ENCODE measurements around the gene AADACL3.
"Not testable (repeated sequence)": the region's sequence is repeated elsewhere in the genome, so short reads cannot be mapped to it uniquely, and the experiment has no call there.

Gene AADACL3

GRCh38 chr1:12714710-12715475 lies 1.0 kb upstream of the AADACL3 start:
- no peak for DNase-seq (ENCODE audit: low read depth in 2 of 2)

GRCh38 chr1:12717301-12717838 lies 1.5 kb downstream of the AADACL3 start:
- DNase-seq (ENCODE audit: low read depth in 2 of 2) = no peak

DNA sequence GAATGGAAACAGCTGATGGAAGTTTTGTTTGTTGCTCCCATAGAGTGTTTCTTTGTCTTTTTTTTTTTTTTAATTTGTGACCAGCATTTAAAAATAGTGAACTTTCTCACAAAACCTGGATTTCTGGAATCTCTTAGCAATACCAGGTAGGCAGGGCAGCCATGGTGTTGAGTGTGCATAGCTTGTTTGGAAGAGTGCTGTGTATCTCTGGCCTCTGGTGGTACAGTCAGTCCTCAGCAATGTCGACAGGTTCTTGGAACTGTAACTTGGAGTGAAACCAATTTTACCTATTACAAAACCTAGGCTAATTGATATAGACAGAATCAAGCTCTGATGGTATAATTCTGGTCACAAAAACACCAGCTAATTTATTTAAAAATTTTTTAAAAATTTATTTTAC lies 6.7 kb downstream of the AADACL3 start:
- no peak for DNase-seq (ENCODE audit: low read depth in 2 of 2)

GRCh38 chr1:12728391-12728790 lies 12.5 kb downstream of the AADACL3 start:
- DNase-seq (ENCODE audit: low read depth in 2 of 2) = no peak

DNA sequence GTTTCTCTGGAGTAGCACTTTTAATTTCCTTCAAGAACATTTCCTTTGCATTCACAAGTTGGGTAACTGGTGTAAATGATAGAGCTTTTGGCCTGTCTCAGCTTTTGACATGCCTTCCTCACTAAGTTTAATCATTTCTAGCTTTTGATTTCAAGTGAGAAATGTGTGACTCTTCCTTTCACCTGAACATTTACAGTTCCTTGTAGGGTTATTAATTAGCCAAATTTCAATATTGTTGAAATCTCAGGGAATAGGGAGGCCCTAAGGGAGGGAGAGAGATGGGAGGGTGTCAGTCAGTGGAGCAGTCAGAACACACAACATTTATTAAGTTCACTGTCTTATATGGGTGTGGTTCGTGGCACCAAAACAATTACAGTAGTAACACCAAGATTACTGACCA lies 14.2 kb downstream of the AADACL3 start:
- DNase-seq (ENCODE audit: low read depth in 2 of 2) = no peak

DNA sequence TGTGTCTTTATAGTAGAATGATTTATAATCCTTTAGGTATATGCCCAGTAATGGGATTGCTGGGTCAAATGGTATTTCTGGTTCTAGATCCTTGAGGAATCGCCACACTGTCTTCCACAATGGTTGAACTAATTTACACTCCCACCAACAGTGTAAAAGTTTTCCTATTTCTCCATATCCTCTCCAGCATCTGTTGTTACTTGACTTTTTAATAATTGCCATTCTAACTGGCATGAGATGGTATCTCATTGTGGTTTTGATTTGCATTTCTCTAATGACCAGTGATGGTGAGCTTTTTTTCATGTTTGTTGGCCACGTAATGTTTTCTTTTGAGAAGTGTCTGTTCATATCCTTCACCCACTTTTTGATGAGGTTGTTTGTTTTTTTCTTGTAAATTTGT lies 15.2 kb downstream of the AADACL3 start:
- not testable (repeated sequence) for DNase-seq (ENCODE audit: low read depth in 2 of 2)

- no peak for DNase-seq (ENCODE audit: low read depth in 2 of 2)
Observed at GRCh38 chr1:12734651-12735050, 18.7 kb downstream of the AADACL3 start.

DNA sequence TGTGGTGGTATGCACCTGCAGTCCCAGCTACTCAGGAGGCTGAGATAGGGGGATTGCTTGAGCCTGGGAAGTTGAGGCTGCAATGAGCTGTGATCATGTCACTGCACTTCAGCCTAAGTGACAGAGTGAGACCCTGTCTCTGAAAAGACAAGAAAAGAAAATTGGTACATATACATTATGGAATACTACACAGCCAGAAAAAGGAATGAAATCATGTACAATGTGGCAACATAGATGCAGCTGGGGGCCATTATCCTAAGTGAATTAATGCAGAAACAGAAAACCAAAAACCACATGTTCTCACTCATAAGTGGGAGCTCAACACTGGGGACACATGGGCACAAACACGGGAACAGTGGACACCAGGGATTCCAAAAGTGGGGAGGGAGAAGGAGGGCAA lies 23.0 kb downstream of the AADACL3 start:
- no peak for DNase-seq (ENCODE audit: low read depth in 2 of 2)

GRCh38 chr1:12739613-12740012 lies 23.7 kb downstream of the AADACL3 start:
- DNase-seq (ENCODE audit: low read depth in 2 of 2) = no peak

GRCh38 chr1:12741946-12742345 lies 26.0 kb downstream of the AADACL3 start:
- DNase-seq (ENCODE audit: low read depth in 2 of 2) = no peak

GRCh38 chr1:12745126-12745991 lies 29.4 kb downstream of the AADACL3 start:
- no peak for DNase-seq (ENCODE audit: low read depth in 2 of 2)

- no peak for DNase-seq (ENCODE audit: low read depth in 2 of 2)
Observed at GRCh38 chr1:12745992-12746323, 30.0 kb downstream of the AADACL3 start, which contains the start of gene CFAP107. TSS of gene CFAP107 (plus strand) at chr1:12746200. CDS start at chr1:12746431, 231 bp downstream.

GRCh38 chr1:12748778-12749355 lies 33.0 kb downstream of the AADACL3 start:
- no peak for DNase-seq (ENCODE audit: low read depth in 2 of 2)

- DNase-seq (ENCODE audit: low read depth in 2 of 2) = no peak
Observed at GRCh38 chr1:12754738-12755137, 38.8 kb downstream of the AADACL3 start.

GRCh38 chr1:12756273-12756672 lies 40.4 kb downstream of the AADACL3 start:
- DNase-seq (ENCODE audit: low read depth in 2 of 2) = no peak

- no peak for DNase-seq (ENCODE audit: low read depth in 2 of 2)
Observed at GRCh38 chr1:12756768-12757413, 41.0 kb downstream of the AADACL3 start.

- no peak for DNase-seq (ENCODE audit: low read depth in 2 of 2)
Observed at GRCh38 chr1:12757836-12758235, 41.9 kb downstream of the AADACL3 start.

GRCh38 chr1:12760256-12760795 lies 44.4 kb downstream of the AADACL3 start:
- no peak for DNase-seq (ENCODE audit: low read depth in 2 of 2)

DNA sequence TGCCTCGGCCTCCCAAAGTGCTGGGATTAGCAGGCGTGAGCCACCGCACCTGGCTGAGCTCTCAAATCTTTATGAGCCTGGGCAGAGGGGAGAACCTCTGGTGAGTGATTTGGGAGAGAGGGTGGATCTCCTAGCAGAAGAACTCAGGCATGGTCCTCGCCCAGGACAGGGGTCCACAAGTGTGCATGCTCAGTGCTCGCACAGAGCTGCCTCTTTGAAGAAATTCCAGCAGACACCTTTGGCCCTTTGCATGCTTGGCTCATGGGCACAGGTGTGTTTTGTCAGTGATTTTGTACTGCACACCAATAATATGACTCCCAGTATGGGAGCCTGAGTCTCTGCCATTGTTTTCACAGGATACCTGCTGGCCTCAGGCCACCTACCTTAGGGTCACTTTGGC lies 45.9 kb downstream of the AADACL3 start:
- DNase-seq (ENCODE audit: low read depth in 2 of 2) = no peak

DNA sequence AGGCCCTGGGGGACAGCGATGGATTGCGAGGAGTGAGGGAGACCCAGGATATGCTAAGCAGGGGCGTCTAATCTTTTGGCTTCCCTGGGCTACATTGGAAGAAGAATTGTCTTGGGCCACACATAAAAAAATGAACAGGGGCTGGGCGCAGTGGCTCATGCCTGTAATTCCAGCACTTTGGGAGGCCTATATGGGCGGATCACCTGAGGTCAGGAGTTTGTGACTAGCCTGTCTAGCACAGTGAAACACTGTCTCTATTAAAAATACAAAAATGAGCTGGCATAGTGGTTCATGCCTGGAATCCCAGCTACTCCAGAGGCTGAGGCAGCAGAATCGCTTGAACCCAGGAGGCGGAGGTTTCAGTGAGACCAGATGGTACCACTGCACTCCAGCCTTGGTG lies 46.9 kb downstream of the AADACL3 start:
- DNase-seq (ENCODE audit: low read depth in 2 of 2) = no peak

DNA sequence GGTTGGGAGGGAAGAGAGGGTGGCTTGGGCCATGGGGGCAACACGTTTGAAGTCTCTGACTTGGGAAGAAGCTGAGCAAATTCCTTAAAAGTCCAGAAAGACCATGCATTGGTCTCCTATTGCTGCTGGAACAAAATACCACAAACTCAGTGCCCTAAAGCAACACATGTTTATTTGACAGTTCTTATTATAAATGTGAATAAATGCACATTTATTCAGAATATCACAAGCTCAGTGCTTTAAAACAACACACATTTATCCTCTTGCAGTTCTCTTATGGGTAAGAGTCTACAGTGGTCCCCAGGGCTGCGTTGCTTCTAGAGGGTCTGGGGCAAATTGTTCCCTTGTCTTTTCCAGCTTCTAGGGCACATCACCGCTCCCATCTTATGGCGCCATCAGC lies 47.6 kb downstream of the AADACL3 start:
- no peak for DNase-seq (ENCODE audit: low read depth in 2 of 2)

DNA sequence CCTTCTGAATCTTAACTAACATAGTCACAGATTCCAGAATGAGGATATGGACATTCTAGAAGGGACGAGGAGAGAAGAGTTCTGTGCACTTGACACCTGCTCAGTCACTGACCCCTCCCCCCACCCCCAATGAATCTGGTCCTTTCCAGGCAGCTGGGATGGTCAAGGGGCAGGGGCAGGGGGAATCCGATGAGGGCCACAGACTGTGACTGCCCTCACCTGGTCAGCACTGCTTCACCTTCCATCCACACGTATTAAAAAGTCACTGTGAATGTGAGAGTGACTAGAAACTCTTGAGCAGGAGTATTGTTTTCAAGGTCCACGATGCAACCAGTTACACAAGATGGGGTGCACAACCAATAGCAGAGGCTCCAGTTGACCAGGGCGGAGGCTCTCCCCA lies 48.1 kb downstream of the AADACL3 start:
- DNase-seq (ENCODE audit: low read depth in 2 of 2) = no peak

Measured in activated CD8-positive, alpha-beta memory T cell treated with anti-CD3 and anti-CD28 coated beads for 4 hours (primary cell).